ENCODE data around the gene TADA2B.
"Not testable (repeated sequence)": the region's sequence is repeated elsewhere in the genome, so short reads cannot be mapped to it uniquely, and the experiment has no call there.

The TADA2B gene

GRCh38 chr4:7060346-7061150 lies 17.4 kb downstream of the TADA2B start:
- no peak for DNase-seq

GRCh38 chr4:7061815-7062214 lies 18.6 kb downstream of the TADA2B start:
- no peak for DNase-seq

- no peak for DNase-seq
These were observed 19.6 kb downstream of the TADA2B start for GRCh38 chr4:7062816-7063215.

GRCh38 chr4:7063362-7063761 lies 20.2 kb downstream of the TADA2B start:
- DNase-seq: no peak

- DNase-seq: no peak
These were observed 22.8 kb downstream of the TADA2B start for GRCh38 chr4:7066006-7066405.

- DNase-seq: no peak
These were observed 23.3 kb downstream of the TADA2B start for GRCh38 chr4:7066493-7066892.

- DNase-seq: no peak
These were observed 23.9 kb downstream of the TADA2B start for GRCh38 chr4:7067126-7067451.

- DNase-seq: peak; percentile 98
These were observed 24.5 kb downstream of the TADA2B start, which contains the start of gene GRPEL1 for GRCh38 chr4:7067452-7068278. GRPEL1 (minus strand) TSS chr4:7068064; CDS start chr4:7068032, 32 bp downstream.

GRCh38 chr4:7068279-7068842 lies 25.2 kb downstream of the TADA2B start:
- DNase-seq: no peak

- no peak for DNase-seq
These were observed 25.7 kb downstream of the TADA2B start for GRCh38 chr4:7068883-7069282.

GRCh38 chr4:7070729-7071511 lies 27.7 kb downstream of the TADA2B start:
- DNase-seq: peak; percentile 64

- no peak for DNase-seq
These were observed 29.9 kb downstream of the TADA2B start for GRCh38 chr4:7073059-7073458.

GRCh38 chr4:7073526-7074390 lies 30.6 kb downstream of the TADA2B start:
- DNase-seq: no peak

- DNase-seq: no peak
These were observed 31.3 kb downstream of the TADA2B start for GRCh38 chr4:7074426-7074825.

- DNase-seq: no peak
These were observed 33.0 kb downstream of the TADA2B start for GRCh38 chr4:7075962-7076695.

GRCh38 chr4:7076696-7077082 lies 33.5 kb downstream of the TADA2B start:
- no peak for DNase-seq

GRCh38 chr4:7077371-7077770 lies 34.2 kb downstream of the TADA2B start:
- DNase-seq: no peak

GRCh38 chr4:7078025-7078424 lies 34.9 kb downstream of the TADA2B start:
- DNase-seq: no peak

GRCh38 chr4:7079483-7079882 lies 36.3 kb downstream of the TADA2B start:
- not testable (repeated sequence) for DNase-seq

- not testable (repeated sequence) for DNase-seq
These were observed 36.7 kb downstream of the TADA2B start for GRCh38 chr4:7079909-7080308.

Measured in NK-92 treated with Interleukin-12 subunit alpha and Interleukin-12 subunit beta, amount 100 ng/mL, for 24 hours (cell line).